Stimulated activated CD4-positive, alpha-beta T cell treated with anti-CD3 and anti-CD28 coated beads, Interleukin-2, amount 100 ng/mL, for 48 hours (primary cell): Measurements from ENCODE around the gene BIK.
A peak's percentile ranks its signal among the peaks of the same experiment; 100 is the strongest.
"Not testable (repeated sequence)": the region's sequence is repeated elsewhere in the genome, so short reads cannot be mapped to it uniquely, and the experiment has no call there.

ENCODE experiments used
- DNase-seq, 2 donors: peaks; one replicate each; pipeline ENCODE4 v3.0.0-alpha.2; 2020

The BIK gene, protein sequence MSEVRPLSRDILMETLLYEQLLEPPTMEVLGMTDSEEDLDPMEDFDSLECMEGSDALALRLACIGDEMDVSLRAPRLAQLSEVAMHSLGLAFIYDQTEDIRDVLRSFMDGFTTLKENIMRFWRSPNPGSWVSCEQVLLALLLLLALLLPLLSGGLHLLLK

GRCh38 chr22:43110444-43110926, at the start of gene BIK:
Gene BIK (plus strand): TSS chr22:43110750. CDS start chr22:43124023, 13,273 bp downstream.
- DNase-seq: peak; percentile 22 to 27

- DNase-seq: no peak
Observed at GRCh38 chr22:43066134-43066533, 44.4 kb upstream of the BIK start.

- no peak for DNase-seq
Observed at GRCh38 chr22:43066844-43067385, 43.6 kb upstream of the BIK start.

DNA sequence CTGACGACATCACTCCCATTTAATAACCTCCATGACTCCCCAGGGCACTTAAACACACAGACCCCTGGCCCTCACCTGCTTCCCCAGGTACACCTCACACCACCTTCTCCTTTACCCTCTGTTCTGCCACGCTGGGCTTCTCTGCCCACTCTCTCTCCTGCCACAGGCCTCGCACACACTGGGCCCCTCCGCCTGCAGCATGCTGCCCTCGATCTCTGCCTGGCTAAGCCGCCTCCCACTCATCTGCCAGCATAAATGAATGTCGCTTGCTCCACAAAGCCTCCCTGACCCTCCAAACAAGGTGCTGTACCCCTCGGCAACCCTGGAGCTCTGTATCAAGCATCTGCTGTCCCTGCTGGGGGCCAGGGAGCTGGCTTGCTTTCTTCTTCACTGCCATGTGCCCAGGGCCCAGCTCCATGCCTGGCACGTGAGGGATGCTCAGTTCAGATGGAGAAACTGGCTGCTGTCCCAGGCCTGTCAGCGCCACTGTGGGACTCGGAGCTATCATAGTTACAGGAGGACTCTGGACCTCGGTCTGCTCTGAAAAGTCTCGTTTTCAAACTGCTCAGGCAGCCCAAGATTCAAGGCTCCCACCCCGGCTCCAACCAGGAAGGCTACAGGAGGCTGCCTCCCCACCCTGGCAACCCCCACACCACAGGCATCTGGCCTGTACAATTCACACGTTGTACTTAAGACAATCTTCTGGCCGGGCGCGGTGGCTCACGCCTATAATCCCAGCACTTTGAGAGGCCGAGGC, 33.3 kb upstream of the BIK start:
- no peak for DNase-seq

- DNase-seq: no peak
Observed at GRCh38 chr22:43078522-43078921, 32.0 kb upstream of the BIK start.

DNA sequence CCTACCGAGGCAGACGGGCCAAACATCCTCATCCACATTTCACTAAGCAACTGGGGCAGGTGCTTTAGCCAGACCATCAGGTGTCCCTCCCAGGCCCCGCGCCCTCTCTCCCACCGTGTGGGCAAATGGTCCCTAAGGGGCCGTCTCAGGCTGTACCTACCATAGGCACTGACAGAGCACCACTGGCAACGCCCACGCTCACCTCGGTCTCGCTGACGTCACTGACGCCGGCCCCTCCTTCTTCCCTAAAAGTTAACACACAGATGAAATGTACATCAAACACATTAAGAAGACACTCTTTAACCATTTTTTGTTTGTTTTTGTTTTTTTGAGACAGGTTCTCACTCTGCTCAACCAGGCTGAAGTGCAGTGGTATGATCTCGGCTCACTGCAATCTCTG, 30.8 kb upstream of the BIK start:
- no peak for DNase-seq

GRCh38 chr22:43080616-43081015, 29.9 kb upstream of the BIK start:
- DNase-seq: no peak

DNA sequence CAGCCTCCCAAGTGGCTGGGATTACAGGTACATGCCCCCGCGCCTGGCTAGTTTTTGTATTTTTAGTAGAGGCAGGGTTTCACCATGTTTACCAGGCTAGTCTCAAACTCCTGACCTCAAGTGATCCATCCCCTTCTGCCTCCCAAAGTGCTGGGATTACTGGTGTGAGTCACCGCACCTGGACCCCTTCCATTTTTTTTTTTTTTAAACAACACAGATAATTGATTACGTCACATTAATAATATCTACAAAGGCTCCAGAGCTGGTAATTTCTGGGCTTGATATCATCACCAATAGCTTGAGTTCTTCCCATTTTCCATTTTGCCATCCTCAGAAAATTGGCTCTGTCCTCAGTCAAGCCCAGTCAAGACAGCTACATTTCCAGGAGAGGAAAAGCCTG, 28.6 kb upstream of the BIK start:
- no peak for DNase-seq

DNA sequence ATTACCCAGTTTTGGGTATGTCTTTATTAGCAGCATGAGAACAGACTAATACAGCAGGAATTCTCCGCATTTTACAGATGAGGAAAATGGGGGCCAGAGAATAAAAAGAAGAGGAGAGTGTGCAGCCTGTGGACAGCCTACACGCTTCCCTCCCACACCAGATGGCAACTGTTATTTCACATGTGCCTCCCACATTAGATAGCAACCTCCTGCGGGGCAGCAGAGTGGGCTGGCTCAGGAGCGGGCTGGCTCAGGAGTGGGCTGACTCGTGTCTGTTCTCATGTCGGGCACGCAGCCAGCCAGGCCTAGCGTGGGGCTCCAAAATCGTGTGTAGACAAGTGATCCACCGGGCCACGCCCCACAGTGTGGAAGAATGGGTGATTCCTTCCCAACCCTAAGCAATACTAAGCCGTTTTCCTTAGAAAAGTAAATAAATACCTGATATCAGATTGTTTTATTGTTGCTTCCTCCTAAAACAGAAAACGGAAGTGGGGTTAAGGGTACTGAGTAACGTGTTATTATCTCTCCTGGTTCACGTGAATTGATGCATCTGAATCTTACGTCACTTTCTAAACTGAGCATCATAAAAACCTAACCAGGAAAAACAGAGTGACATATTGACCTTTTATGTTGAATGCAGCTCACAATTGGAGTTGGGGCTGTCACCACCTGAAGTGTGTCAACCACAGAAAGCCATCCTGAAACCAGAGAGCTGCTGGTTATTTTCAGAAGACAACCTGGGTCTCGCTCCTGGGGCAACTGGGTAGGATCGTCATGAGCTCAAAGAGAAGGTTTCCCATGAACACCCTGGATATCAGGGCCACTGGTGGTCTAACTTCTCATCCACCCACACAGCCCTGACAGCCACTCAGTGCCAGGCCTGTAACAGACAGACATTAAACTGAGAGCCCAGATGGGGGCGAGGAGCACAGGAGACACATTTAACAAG, 24.6 kb upstream of the BIK start:
- no peak for DNase-seq

GRCh38 chr22:43088627-43088983, 21.9 kb upstream of the BIK start:
- DNase-seq: peak in 1 of 2 donors; percentile 15

DNA sequence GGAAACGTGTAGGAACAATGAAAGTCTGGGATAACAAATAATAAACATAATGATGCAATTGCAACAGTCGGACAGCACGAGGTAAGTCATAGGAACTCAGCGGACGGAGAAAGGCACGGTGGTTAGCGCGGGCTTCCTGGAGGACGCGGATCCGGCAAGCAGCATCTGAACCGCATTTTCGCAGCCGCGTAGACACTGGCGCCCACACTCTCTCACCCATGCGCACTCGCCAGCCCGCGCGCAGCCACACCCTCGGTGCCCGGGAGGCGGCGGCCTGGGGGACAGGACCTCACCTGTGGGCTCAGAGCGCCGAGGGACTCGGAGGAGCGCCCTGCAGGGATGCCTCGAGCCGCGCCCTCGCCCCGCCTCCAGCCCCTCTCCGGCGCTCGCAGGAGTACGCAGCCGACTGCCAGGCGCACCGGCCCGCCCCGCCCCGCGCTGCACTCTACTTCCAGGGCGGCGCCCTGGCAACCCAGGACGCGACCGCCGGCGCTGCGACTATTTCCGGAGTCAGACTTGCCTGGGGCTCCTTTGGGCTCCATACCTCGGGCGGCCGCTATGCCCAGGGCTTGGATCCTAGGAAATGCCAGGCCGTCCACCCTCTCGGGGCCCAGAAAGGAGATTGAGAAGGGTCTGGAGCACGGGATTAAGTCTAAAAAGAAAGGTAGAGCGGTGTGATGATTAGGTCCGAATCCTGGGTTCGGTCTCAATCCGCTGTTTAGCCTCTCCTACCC, 21.4 kb upstream of the BIK start, which contains the start of gene TTLL1:
Gene TTLL1, minus strand, starts transcription at position 408 of the 734 bp plus-strand sequence. CDS start 13,805 bp downstream, outside the sequence.
- peak; percentile 87 for DNase-seq

DNA sequence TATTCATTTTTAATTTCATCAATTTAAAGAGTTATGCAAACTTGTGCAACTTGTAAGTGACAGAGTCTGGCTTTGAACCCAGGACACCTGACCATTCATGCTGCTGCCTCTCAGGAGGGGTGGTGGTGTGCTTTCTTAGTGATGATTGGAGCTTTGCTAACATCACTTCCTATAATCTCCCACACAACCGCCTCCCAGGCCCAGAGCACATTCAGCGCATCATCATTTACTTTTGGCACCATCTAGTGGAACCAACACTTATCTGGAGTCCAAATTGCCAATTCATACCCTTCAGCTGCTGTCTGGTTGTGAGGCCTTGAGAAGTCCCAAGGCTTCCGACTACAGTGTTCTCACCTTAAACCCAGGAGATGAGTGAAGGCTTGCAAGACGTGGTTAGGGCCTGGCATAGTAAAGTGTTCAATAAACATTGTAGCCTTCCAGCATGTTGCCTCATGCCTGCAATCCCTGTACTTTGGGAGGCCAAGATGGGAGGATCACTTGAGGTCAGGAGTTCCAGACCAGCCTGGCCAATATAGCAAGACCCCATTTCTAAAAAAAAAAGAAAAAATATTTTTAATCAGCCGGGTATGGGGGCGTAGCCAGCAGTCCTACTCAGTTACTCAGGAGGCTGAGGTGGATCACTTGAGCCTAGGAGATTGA, 20.3 kb upstream of the BIK start:
- peak; percentile 29 to 40 for DNase-seq

- no peak for DNase-seq
Observed at GRCh38 chr22:43092085-43092484, 18.5 kb upstream of the BIK start.

GRCh38 chr22:43094085-43094484, 16.5 kb upstream of the BIK start:
- DNase-seq: no peak

DNA sequence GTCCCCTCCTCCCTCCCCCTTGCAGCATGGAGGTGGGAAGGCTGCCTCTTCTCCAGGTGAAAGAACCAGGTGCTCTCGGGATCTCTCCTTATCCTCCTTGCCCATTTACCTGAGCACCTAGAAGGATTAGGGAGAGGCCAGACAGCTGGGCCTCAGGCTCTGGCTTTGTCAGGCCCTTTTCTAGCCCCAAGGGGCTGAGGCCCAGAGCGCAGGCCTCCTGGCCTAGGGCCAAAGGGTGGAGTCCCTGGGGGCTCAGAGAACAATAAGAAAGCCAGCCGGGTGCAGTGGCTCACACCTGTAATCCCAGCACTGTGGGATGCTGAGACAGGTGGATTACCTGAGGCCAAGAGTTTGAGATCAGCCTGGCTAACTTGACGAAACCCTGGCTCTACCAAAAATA, 16.0 kb upstream of the BIK start:
- no peak for DNase-seq

GRCh38 chr22:43096420-43096819, 14.1 kb upstream of the BIK start:
- DNase-seq: no peak

DNA sequence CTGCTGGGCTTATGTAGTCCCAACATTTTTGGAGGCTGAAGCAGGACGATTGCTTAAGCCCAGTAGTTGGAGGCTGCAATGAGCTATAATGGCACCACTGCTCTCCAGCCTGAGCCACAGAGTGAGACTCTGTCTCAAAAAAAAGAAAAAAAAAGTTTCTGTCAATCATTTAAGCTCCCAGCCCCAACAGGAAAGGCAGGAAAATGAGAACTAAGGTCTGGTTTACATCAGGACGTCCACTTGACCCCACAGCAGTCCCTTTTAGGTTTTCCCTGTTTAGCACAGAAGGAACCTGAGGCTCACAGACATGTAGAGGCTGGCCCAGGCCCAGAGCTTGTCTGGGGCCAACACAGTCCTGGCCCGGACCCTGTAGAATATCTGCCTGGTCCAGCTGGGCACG, 12.2 kb upstream of the BIK start:
- DNase-seq: no peak

- DNase-seq: no peak
Observed at GRCh38 chr22:43099095-43099494, 11.5 kb upstream of the BIK start.

DNA sequence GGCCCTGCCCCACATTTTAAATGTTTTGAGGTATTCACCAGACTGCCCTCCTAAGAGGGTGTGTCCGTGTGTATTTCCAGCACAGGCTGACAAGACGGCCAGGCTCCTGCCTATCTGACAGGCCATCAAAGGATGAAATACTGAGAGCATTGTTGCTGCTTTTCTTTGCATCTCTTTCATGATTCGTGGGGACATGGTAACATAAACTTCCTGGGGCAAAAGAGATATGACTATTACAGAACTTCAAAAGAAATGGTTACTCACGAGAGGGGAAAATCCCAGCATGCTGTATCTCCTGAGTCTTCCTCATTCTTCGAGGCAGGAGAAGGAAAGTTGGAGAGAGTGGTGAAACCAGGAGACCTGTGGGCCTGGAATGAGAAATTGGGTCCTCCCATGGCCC, 10.3 kb upstream of the BIK start:
- DNase-seq: no peak

DNA sequence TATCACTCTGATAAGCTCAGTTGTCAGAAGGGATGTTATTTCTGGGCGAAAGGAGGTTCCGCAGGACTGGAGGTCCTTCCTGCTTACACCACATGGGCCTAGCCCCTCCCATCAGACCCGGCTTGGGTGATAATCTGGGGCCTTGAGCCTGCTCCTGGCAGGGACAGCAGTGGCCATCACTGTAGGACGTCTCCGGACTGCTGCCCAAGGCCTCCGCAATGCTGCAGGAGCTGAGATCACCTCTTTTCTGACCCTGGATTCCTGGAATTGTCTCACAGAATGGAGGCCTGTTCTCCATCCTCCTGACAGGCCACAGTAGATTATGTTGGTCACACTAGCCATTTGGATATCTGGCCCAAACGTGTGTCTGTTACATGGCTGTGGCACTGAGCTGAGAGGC, 9.2 kb upstream of the BIK start:
- no peak for DNase-seq

DNA sequence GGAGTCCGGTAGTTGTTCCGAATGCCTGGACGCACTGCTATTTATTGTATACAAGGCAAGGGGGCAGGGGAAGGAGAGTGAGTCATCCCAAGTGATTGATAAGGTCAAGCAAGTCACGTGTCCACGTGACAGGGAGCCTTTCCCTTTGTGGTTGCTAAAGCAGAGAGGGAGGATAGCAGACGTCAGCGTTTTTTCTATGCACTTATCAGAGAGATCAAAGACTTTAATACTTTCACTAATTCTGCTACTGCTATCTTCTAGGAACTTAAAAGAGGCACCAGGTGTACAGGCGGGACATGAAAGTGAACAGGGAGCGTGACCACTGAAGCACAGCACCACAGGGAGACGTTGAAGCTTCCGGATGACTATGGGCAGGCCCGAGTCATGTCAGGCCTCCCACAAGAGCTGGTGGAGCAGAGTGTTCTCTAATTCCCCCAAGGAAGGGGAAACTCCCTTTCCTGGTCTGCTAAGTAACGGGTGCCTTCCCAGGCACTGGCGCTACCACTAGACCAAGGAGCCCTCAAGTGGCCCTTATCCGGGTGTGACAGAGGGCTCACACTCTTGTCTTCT, 6.4 kb upstream of the BIK start:
- DNase-seq: not testable (repeated sequence)
